ENCODE measurements around the gene ANP32A.

Gene ANP32A

GRCh38 chr15:68775236-68775577 is 45.5 kb downstream of the ANP32A start:
- Histone ChIP-seq H3K36me3 (ENCODE audit: low read depth) (peaks cover 16% of the 10 kb centered on the region), H3K9me3 (ENCODE audit: severe bottlenecking) (no peaks in the 10 kb centered on the region), H3K27ac (ENCODE audit: poor library complexity, severe bottlenecking) (no peak overlapping the region), H3K4me1 (ENCODE audit: insufficient read depth, poor library complexity, severe bottlenecking) (no peaks in the 10 kb centered on the region), H3K4me3 (ENCODE audit: severe bottlenecking) (no peak overlapping the region), H3K27me3 (ENCODE audit: insufficient read depth, poor library complexity, severe bottlenecking) (no peaks in the 10 kb centered on the region)
- ATAC-seq (ENCODE audit: low read depth) (no peak), DNase-seq (ENCODE audit: low spot score) (no peak)
- no peak for TF ChIP-seq CTCF (IDR thresholded peaks at IDR 0.05; ENCODE audit: poor library complexity, severe bottlenecking)

- ATAC-seq (ENCODE audit: low read depth) (no peak), DNase-seq (ENCODE audit: low spot score) (no peak)
- Histone ChIP-seq H3K9me3 (ENCODE audit: severe bottlenecking) (no peaks in the 10 kb centered on the region), H3K27ac (ENCODE audit: poor library complexity, severe bottlenecking) (no peak overlapping the region), H3K36me3 (ENCODE audit: low read depth) (peaks cover 13% of the 10 kb centered on the region), H3K4me1 (ENCODE audit: insufficient read depth, poor library complexity, severe bottlenecking) (no peaks in the 10 kb centered on the region), H3K27me3 (ENCODE audit: insufficient read depth, poor library complexity, severe bottlenecking) (no peaks in the 10 kb centered on the region), H3K4me3 (ENCODE audit: severe bottlenecking) (no peak overlapping the region)
- no peak for TF ChIP-seq CTCF (IDR thresholded peaks at IDR 0.05; ENCODE audit: poor library complexity, severe bottlenecking)
These were observed 46.0 kb downstream of the ANP32A start for GRCh38 chr15:68774521-68775235.

DNA sequence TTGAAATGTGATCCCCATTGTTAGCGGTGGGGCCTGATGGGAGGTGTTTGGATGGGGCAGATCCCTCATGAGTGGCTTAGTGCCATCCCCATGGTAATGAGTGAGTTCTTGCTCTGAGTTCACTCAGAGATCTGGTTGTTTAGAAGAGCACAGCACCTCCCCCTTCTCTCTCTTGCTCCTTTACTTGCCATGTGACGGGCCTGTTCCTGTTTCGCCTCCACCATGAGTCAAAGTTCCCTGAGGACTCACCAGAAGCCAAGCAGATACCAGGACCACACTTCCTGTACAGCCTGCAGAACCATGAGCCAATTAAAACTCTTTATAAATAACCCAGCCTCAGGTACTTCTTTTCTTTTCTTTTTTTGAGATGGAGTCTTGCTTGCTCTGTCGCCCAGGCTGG is 46.6 kb downstream of the ANP32A start:
- H3K4me3 ChIP-seq (ENCODE audit: severe bottlenecking), result no peak overlapping the region
- DNase-seq (ENCODE audit: low spot score) (no peak), ATAC-seq (ENCODE audit: low read depth) (no peak)
- no peaks in the 10 kb centered on the region for H3K4me1 ChIP-seq (ENCODE audit: insufficient read depth, poor library complexity, severe bottlenecking)
- no peaks in the 10 kb centered on the region for H3K27me3 ChIP-seq (ENCODE audit: insufficient read depth, poor library complexity, severe bottlenecking)
- no peak overlapping the region for H3K27ac ChIP-seq (ENCODE audit: poor library complexity, severe bottlenecking)
- TF ChIP-seq CTCF (IDR thresholded peaks at IDR 0.05; ENCODE audit: poor library complexity, severe bottlenecking), result no peak
- peaks cover 9% of the 10 kb centered on the region for H3K36me3 ChIP-seq (ENCODE audit: low read depth)
- no peaks in the 10 kb centered on the region for H3K9me3 ChIP-seq (ENCODE audit: severe bottlenecking)

GRCh38 chr15:68773036-68773435 is 47.7 kb downstream of the ANP32A start:
- peaks cover under 1% of the 10 kb centered on the region; the same call in 1 of the 2 replicates for H3K36me3 ChIP-seq (ENCODE audit: low read depth)
- H3K9me3 ChIP-seq (ENCODE audit: severe bottlenecking), result no peaks in the 10 kb centered on the region
- H3K27ac ChIP-seq (ENCODE audit: poor library complexity, severe bottlenecking), result no peak overlapping the region
- ATAC-seq (ENCODE audit: low read depth), result no peak
- H3K4me3 ChIP-seq (ENCODE audit: severe bottlenecking), result no peak overlapping the region
- H3K27me3 ChIP-seq (ENCODE audit: insufficient read depth, poor library complexity, severe bottlenecking), result no peaks in the 10 kb centered on the region
- peaks cover 6% of the 10 kb centered on the region for H3K4me1 ChIP-seq (ENCODE audit: insufficient read depth, poor library complexity, severe bottlenecking)
- no peak for DNase-seq (ENCODE audit: low spot score)
- TF ChIP-seq CTCF (IDR thresholded peaks at IDR 0.05; ENCODE audit: poor library complexity, severe bottlenecking), result no peak

- H3K4me1 ChIP-seq (ENCODE audit: insufficient read depth, poor library complexity, severe bottlenecking), result peaks cover 11% of the 10 kb centered on the region
- H3K27ac ChIP-seq (ENCODE audit: poor library complexity, severe bottlenecking), result no peak overlapping the region
- TF ChIP-seq CTCF (IDR thresholded peaks at IDR 0.05; ENCODE audit: poor library complexity, severe bottlenecking), result no peak
- H3K36me3 ChIP-seq (ENCODE audit: low read depth), result no peaks in the 10 kb centered on the region
- ATAC-seq (ENCODE audit: low read depth) (no peak), DNase-seq (ENCODE audit: low spot score) (no peak)
- H3K27me3 ChIP-seq (ENCODE audit: insufficient read depth, poor library complexity, severe bottlenecking), result no peaks in the 10 kb centered on the region
- no peak overlapping the region for H3K4me3 ChIP-seq (ENCODE audit: severe bottlenecking)
- H3K9me3 ChIP-seq (ENCODE audit: severe bottlenecking), result no peaks in the 10 kb centered on the region
These were observed 50.5 kb downstream of the ANP32A start for GRCh38 chr15:68770216-68770615.

Data from RWPE2 (cell line).